SK-MEL-5 (cell line): ENCODE data around the gene RANBP3L. TPM values are rescaled to one million over a fixed set of nuclear protein-coding genes. Genes with fewer than 3 reads are reported as not detected.
"Not testable (repeated sequence)": the region's sequence is repeated elsewhere in the genome, so short reads cannot be mapped to it uniquely, and the experiment has no call there.

ENCODE experiments used
- DNase-seq: peaks from one replicate; pipeline ENCODE4 v3.0.0-alpha.2; 2016; ENCODE audit warnings: low read depth, low spot score
- in situ Hi-C: cut with HindIII; loops from 2 replicates; pipeline ENCODE4 v1.10.0; 2016; ENCODE audit warnings: low sequenced_read_pairs, high pct_unique_total_duplicates, low pct_unique_long_range_greater_than_20kb
- total RNA-seq: library from RNA; depleted of rRNA; stranded (reverse); fragments of >200 nt; shearing (Covaris generic); gene quantifications from 2 replicates; pipeline ENCODE4 v1.2.3, GENCODE V29; 2014

RANBP3L gene
- total RNA-seq, 1 experiment from 2014 or later = not detected

GRCh38 chr5:36232533-36232932 is 69.2 kb downstream of the RANBP3L start:
- in situ Hi-C loops = no loop called here
- no peak for DNase-seq

GRCh38 chr5:36230151-36230790 is 71.4 kb downstream of the RANBP3L start:
- DNase-seq = no peak
- in situ Hi-C loops = no loop called here

GRCh38 chr5:36228505-36228904 is 73.2 kb downstream of the RANBP3L start:
- DNase-seq = no peak
- in situ Hi-C loops = no loop called here

- in situ Hi-C loops = no loop called here
- no peak for DNase-seq
These were observed 74.7 kb downstream of the RANBP3L start for GRCh38 chr5:36227046-36227445.

GRCh38 chr5:36222620-36223019 is 79.1 kb downstream of the RANBP3L start:
- in situ Hi-C loops = no loop called here

GRCh38 chr5:36217988-36218387 is 83.7 kb downstream of the RANBP3L start:
- no peak for DNase-seq
- in situ Hi-C loops = no loop called here

More at GRCh38 chr5:36222620-36223019, 79.1 kb downstream of the RANBP3L start:
- DNase-seq = no peak

GRCh38 chr5:36217567-36217966 is 84.1 kb downstream of the RANBP3L start:
- in situ Hi-C loops = no loop called here
- DNase-seq = no peak

GRCh38 chr5:36215910-36216309 is 85.8 kb downstream of the RANBP3L start:
- DNase-seq = no peak
- in situ Hi-C loops = no loop called here

GRCh38 chr5:36214436-36214835 is 87.3 kb downstream of the RANBP3L start:
- in situ Hi-C loops = no loop called here
- peak; percentile 46 for DNase-seq

- DNase-seq = no peak
- in situ Hi-C loops = no loop called here
These were observed 92.0 kb downstream of the RANBP3L start for GRCh38 chr5:36209664-36210063.

GRCh38 chr5:36208786-36209185 is 92.9 kb downstream of the RANBP3L start:
- DNase-seq = no peak
- in situ Hi-C loops = no loop called here

- DNase-seq = no peak
- in situ Hi-C loops = no loop called here
These were observed 94.8 kb downstream of the RANBP3L start for GRCh38 chr5:36206913-36207312.

GRCh38 chr5:36205329-36205728 is 96.4 kb downstream of the RANBP3L start:
- in situ Hi-C loops = no loop called here
- DNase-seq = no peak

GRCh38 chr5:36202521-36202961 is 99.2 kb downstream of the RANBP3L start:
- in situ Hi-C loops = no loop called here
- peak; percentile 73 for DNase-seq

- in situ Hi-C loops = no loop called here
- DNase-seq = no peak
These were observed 101.2 kb downstream of the RANBP3L start for GRCh38 chr5:36200513-36200912.

GRCh38 chr5:36199620-36200019 is 102.1 kb downstream of the RANBP3L start:
- no peak for DNase-seq
- in situ Hi-C loops = no loop called here

- DNase-seq, in situ Hi-C loops: not testable (repeated sequence)
These were observed 102.9 kb downstream of the RANBP3L start for GRCh38 chr5:36198783-36199182.
